ENCODE measurements around the gene DISP2.

The DISP2 gene

GRCh38 chr15:40325188-40325587 lies 32.8 kb upstream of the DISP2 start:
- ChIA-PET POLR2A (interaction anchor here (1.0 kb wide), 1 partner anchor 9 kb away, joined by 4 read pairs; no protein-coding TSS in a partner anchor), CTCF (interaction anchor here (0.5 to 5.5 kb wide), 5 partner anchors 13 to 220 kb away, joined by 3 to 82 read pairs (median 4); no protein-coding TSS in a partner anchor)
- Histone ChIP-seq H3K36me3 (ENCODE audit: control insufficient read depth in 2 of 2, insufficient read depth in 1 of 2, low read length in 2 of 2) (peaks cover 0 to 10% of the 10 kb centered on the region in 2 experiments; a peak in 1 of 3 replicates), H3K27ac (ENCODE audit: extremely low read depth, low read depth, low read length) (no peak overlapping the region), H3K9me3 (ENCODE audit: control insufficient read depth, insufficient read depth, low read depth, low read length) (no peaks in the 10 kb centered on the region), H3K4me3 (ENCODE audit: low read depth, low read length) (peak overlapping the region; percentile 70), H3K4me1 (ENCODE audit: control insufficient read depth, insufficient read depth, low read length) (peaks cover 13% of the 10 kb centered on the region; the same call in 1 of the 2 replicates)
- TF ChIP-seq ZBTB11 (tag by site-specific recombination; conservative IDR thresholded peaks at IDR 0.05; ENCODE audit: low read depth): peak; percentile 73
- no peak for TF ChIP-seq ZNF658 (tag by site-specific recombination; IDR thresholded peaks at IDR 0.05)
- no peak for TF ChIP-seq ZBTB48 (tag by site-specific recombination; IDR thresholded peaks at IDR 0.05)

- Histone ChIP-seq H3K27ac (ENCODE audit: extremely low read depth, low read depth, low read length) (no peak overlapping the region), H3K36me3 (ENCODE audit: control insufficient read depth in 2 of 2, insufficient read depth in 1 of 2, low read length in 2 of 2) (peaks cover 0 to 10% of the 10 kb centered on the region in 2 experiments; a peak in 1 of 3 replicates), H3K9me3 (ENCODE audit: control insufficient read depth, insufficient read depth, low read depth, low read length) (no peaks in the 10 kb centered on the region), H3K4me3 (ENCODE audit: low read depth, low read length) (no peak overlapping the region), H3K4me1 (ENCODE audit: control insufficient read depth, insufficient read depth, low read length) (peaks cover 13% of the 10 kb centered on the region; the same call in 1 of the 2 replicates)
- ChIA-PET CTCF (interaction anchor here (1.0 to 5.5 kb wide), 5 partner anchors 13 to 221 kb away, joined by 3 to 82 read pairs (median 4); no protein-coding TSS in a partner anchor), POLR2A (interaction anchor here (1.0 kb wide), 1 partner anchor 9 kb away, joined by 4 read pairs; no protein-coding TSS in a partner anchor)
- no peak for TF ChIP-seq ZNF366 (tag by site-specific recombination; conservative IDR thresholded peaks at IDR 0.05)
- TF ChIP-seq PRDM10 (tag by site-specific recombination; IDR thresholded peaks at IDR 0.05): no peak
- TF ChIP-seq ZBTB6 (tag by site-specific recombination; IDR thresholded peaks at IDR 0.05): no peak
- TF ChIP-seq SALL2 (tag by site-specific recombination; IDR thresholded peaks at IDR 0.05; ENCODE audit: borderline replicate concordance): no peak
- no peak for TF ChIP-seq REPIN1 (tag by site-specific recombination; IDR thresholded peaks at IDR 0.05; ENCODE audit: low read depth)
- no peak for TF ChIP-seq ZNF514 (tag by site-specific recombination; IDR thresholded peaks at IDR 0.05)
- TF ChIP-seq ELK4 (IDR thresholded peaks at IDR 0.05; ENCODE audit: borderline replicate concordance, low read depth, low read length): no peak
- TF ChIP-seq REST (tag by site-specific recombination; IDR thresholded peaks at IDR 0.05): no peak
- TF ChIP-seq PRDM6 (tag by site-specific recombination; IDR thresholded peaks at IDR 0.05): no peak
- no peak for TF ChIP-seq ZNF148 (tag by site-specific recombination; IDR thresholded peaks at IDR 0.05; ENCODE audit: borderline replicate concordance)
- no peak for TF ChIP-seq ZNF677 (tag by site-specific recombination; IDR thresholded peaks at IDR 0.05)
- TF ChIP-seq ZNF354C (tag by site-specific recombination; IDR thresholded peaks at IDR 0.05; ENCODE audit: borderline replicate concordance, low read depth): no peak
Observed at GRCh38 chr15:40325700-40326099, 32.3 kb upstream of the DISP2 start.

All from HEK293 (cell line).